OCI-LY1 (cell line): ENCODE data around the gene BIVM.

Experiments used
- CTCF ChIP-seq: fragments of 200-600 bp; sonication (generic), shearing (Covaris generic); IDR thresholded peaks from 2 replicates; pipeline ENCODE4 v1.5.1; 2017; ENCODE audit warnings: mild to moderate bottlenecking, antibody characterized with exemption, low read length, moderate library complexity, mixed read lengths
- EZH2 ChIP-seq: fragments of 200-600 bp; sonication (generic), shearing (Covaris generic); IDR thresholded peaks from 2 replicates; pipeline ENCODE4 v1.8.0; 2017; ENCODE audit warnings: borderline replicate concordance, mixed run types, mild to moderate bottlenecking, antibody characterized with exemption, low read length, moderate library complexity, mixed read lengths

GRCh38 chr13:102792396-102792795 is 6.5 kb upstream of the BIVM start:
- TF ChIP-seq CTCF: no peak
- TF ChIP-seq EZH2: no peak
